ENCODE measurements around the gene CNTNAP5. TPM values are rescaled to one million over a fixed set of nuclear protein-coding genes. Genes with fewer than 3 reads are reported as not detected.

The CNTNAP5 gene
- total and polyA plus RNA-seq, 2 of the 4 experiments (the other 2 are of a cell fraction): not detected

- no peak overlapping the region for H3K9ac ChIP-seq (ENCODE audit: low read depth, low read length)
- WGBS, 2 experiments (ENCODE audit: extremely low coverage in 2 of 2, insufficient read length in 1 of 2): no CpG with 5 or more reads among the region's 3 CpGs
- ChIA-PET CTCF (no interaction called here), POLR2A (ENCODE audit: unreplicated experiment) (no interaction called here)
- no peak overlapping the region for H2BK20ac ChIP-seq (ENCODE audit: low read depth, low read length)
- DNase-seq: no peak
- BruUV-seq (replicated peaks): no TSS peak
- H3K56ac ChIP-seq (ENCODE audit: extremely low read depth, insufficient read depth, low read length): no peak overlapping the region
- ATAC-seq (ENCODE audit: low read depth): no peak
- intact Hi-C loops (cut with micrococcal nuclease) (no loop called here), dilution Hi-C loops (cut with HindIII; ENCODE audit: low sequenced_read_pairs, unreplicated experiment) (no loop called here), in situ Hi-C loops (cut with MboI; ENCODE audit: low sequenced_read_pairs) (no loop called here)
- H3K4ac ChIP-seq (ENCODE audit: low read depth, low read length): no peak overlapping the region
- no peaks in the 10 kb centered on the region for H3K36me3 ChIP-seq (ENCODE audit: control insufficient read depth, insufficient read depth, low read length)
- H4K8ac ChIP-seq (ENCODE audit: low read depth in 2 of 2, low read length in 2 of 2): no peak overlapping the region
- H3K27me3 ChIP-seq (ENCODE audit: control insufficient read depth, insufficient read depth, low read length): no peaks in the 10 kb centered on the region
- H3K79me1 ChIP-seq (ENCODE audit: low read depth in 1 of 2, low read length in 2 of 2): no peaks in the 10 kb centered on the region
- no peaks in the 10 kb centered on the region for H3K4me1 ChIP-seq (ENCODE audit: control insufficient read depth, insufficient read depth, low read length)
- no peak overlapping the region for H2BK5ac ChIP-seq (ENCODE audit: low read depth, low read length, poor library complexity, severe bottlenecking)
- no peak overlapping the region for H3K27ac ChIP-seq (ENCODE audit: insufficient read depth, low read length)
- no peak overlapping the region for H2BK120ac ChIP-seq (ENCODE audit: low read depth, low read length)
- no peak overlapping the region for H2AK9ac ChIP-seq (replicated peaks; ENCODE audit: low read depth, low read length, poor library complexity)
- H4K20me1 ChIP-seq (ENCODE audit: insufficient read depth, low read length): no peaks in the 10 kb centered on the region
- TF ChIP-seq RCOR1 (IDR thresholded peaks at IDR 0.05; ENCODE audit: insufficient replicate concordance, low read length): no peak
- TF ChIP-seq FOS (IDR thresholded peaks at IDR 0.05; ENCODE audit: low read depth, low read length): no peak
- TF ChIP-seq NFE2L2 (IDR thresholded peaks at IDR 0.05; ENCODE audit: low read depth, low read length): no peak
- no peak for TF ChIP-seq CTCF (conservative IDR thresholded peaks at IDR 0.05; ENCODE audit: low read depth, low read length)
- TF ChIP-seq MXI1 (IDR thresholded peaks at IDR 0.05; ENCODE audit: borderline replicate concordance, low read depth, low read length): no peak
- TF ChIP-seq BHLHE40 (IDR thresholded peaks at IDR 0.05; ENCODE audit: low read depth, low read length): no peak
- no peak for TF ChIP-seq POLR2A (IDR thresholded peaks at IDR 0.05; ENCODE audit: low read depth, low read length)
- no peak for TF ChIP-seq USF2 (IDR thresholded peaks at IDR 0.05; ENCODE audit: low read depth, low read length)
- TF ChIP-seq CHD1 (IDR thresholded peaks at IDR 0.05; ENCODE audit: low read depth, low read length): no peak
- no peak overlapping the region for H3K4me2 ChIP-seq (ENCODE audit: low read depth, low read length)
- no peak overlapping the region for H4K91ac ChIP-seq (ENCODE audit: insufficient read depth, low read depth, low read length)
- no peak overlapping the region for H3K23ac ChIP-seq (ENCODE audit: low read depth, low read length)
- no peak overlapping the region for H3K14ac ChIP-seq (replicated peaks; ENCODE audit: low read depth, low read length)
- no peak overlapping the region for H2AK5ac ChIP-seq (ENCODE audit: low read depth, low read length)
- no peaks in the 10 kb centered on the region for H3K9me1 ChIP-seq (ENCODE audit: insufficient read depth, low read length)
- H2BK15ac ChIP-seq (ENCODE audit: low read depth, low read length): no peak overlapping the region
- H4K5ac ChIP-seq (ENCODE audit: low read depth, low read length): no peak overlapping the region
- H2AFZ ChIP-seq (replicated peaks; ENCODE audit: low read length, poor library complexity): no peak overlapping the region
- H3K9me3 ChIP-seq (ENCODE audit: control insufficient read depth, insufficient read depth, low read length): peaks cover 5% of the 10 kb centered on the region
- no peak overlapping the region for H3K18ac ChIP-seq (ENCODE audit: low read depth, low read length)
- H3K4me3 ChIP-seq (ENCODE audit: insufficient read depth, low read depth, low read length): no peak overlapping the region
Measured at GRCh38 chr2:124138076-124138475, 113.0 kb downstream of the CNTNAP5 start.

Measured in IMR-90 (cell line).